ENCODE data around the gene GPR171.

GPR171 gene

DNA sequence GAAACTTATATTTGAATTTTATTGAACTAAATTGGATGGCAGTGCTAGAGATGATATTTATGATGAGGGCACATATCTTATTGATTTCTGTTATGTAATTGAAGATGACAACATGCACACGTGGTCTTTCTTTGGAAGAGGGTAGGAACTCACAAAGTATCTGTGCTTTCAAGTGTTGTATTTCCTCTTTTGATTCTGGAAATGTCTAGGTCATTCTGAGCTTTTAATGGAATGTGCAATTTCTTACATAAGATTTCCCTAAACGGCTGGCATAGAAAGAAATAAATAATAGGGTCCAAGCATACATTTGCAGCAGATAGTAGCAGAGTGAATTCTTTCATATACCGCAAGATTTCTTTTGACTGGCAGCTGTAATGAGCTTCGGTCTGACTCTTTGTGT, 10.1 kb upstream of the GPR171 start:
- no peak for DNase-seq (ENCODE audit: low read depth)

GRCh38 chr3:151210676-151211381, 7.8 kb upstream of the GPR171 start:
- DNase-seq (ENCODE audit: low read depth), result no peak

DNA sequence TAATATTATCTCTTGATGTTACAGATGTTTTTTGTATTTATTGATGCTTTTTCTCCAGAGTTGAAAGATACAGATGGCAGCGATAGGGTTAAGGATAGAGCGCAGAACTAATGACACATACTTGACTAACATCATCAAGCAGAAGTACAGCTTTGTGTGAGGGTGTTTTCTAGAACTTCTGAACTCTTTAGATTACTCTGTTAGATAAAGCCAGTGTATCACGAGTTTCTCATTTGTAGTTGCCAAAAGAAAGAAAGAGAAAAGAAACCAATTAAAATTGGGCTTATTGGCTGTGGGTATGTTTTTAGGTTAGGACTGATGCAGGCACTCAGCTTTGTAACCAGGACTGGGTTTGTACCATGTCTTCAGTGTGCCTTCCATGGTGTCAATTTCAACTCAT, 6.6 kb upstream of the GPR171 start:
- no peak for DNase-seq (ENCODE audit: low read depth)

DNA sequence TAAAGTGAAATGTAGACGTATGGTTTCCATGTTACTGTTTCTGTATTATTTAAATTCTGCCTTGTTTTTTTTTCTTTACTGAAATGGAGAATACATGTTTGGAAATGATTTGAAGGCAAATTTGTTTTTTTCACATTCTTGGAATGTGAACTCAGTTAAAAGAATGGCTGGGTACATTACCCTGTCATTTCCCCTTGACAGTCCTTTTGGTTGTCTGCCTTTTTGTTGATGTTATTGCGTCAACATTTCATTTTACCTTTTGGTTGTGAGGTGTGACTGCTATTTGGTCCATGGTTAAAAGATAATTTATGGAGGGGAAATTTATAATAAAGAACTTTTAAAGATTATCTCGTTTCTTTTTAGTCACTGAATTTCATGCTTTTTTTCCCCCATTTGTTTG, 3.2 kb upstream of the GPR171 start:
- DNase-seq (ENCODE audit: low read depth), result no peak

DNA sequence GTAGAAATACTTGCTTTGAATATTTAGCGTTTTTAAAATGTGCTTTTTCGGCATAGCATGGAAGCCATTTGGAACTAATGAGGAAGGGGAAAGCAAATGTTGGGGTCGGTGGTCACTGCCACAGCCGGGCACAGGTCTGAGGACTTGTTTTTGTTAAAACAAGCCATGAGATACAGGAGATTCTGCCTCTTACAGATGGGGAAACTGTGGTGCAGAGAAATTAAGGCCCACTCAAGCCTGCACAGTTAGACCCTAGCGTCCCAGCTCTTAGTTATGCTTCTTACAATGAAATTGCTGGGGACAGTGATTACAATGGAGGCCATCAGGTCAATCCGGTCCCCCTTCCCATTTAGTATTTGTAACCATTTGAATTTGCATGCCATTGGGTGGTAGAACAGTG, 2.5 kb upstream of the GPR171 start:
- no peak for DNase-seq (ENCODE audit: low read depth)

- DNase-seq (ENCODE audit: low read depth), result no peak
Measured at GRCh38 chr3:151204530-151205402, 1.8 kb upstream of the GPR171 start.

DNA sequence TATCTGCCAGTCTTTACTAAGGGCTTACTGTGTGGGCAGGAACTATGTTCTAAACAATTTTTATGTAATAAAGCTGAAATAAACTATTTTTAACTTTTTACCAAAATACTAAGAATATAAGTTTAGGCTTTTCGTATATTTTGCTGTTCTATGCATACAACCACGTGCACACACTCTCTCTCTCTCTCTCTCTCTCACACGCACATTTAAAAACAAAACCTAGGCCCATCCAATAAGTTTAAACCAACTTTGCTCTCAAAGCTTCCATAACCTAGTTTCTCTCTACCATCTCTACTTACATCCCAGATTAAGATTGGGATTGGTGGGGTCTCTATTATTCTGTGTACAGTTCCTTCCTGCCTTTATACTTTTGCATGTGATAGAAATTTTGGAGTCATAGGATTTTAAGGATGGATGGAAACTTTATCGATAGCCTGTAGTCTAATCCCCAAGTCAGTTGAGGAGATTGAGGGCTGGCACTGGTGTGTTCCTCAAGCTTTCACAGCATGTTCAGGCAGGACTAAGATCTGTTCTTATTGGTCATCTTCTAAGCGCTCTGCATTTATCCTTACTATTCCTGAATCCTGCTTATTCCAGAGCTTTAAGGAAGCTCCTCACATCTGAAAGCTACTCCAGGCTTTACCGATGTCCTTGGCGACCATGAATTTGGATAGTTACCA, 1.8 kb downstream of the GPR171 start:
- DNase-seq (ENCODE audit: low read depth), result no peak

GRCh38 chr3:151200586-151200985, 2.4 kb downstream of the GPR171 start:
- DNase-seq (ENCODE audit: low read depth), result no peak

DNA sequence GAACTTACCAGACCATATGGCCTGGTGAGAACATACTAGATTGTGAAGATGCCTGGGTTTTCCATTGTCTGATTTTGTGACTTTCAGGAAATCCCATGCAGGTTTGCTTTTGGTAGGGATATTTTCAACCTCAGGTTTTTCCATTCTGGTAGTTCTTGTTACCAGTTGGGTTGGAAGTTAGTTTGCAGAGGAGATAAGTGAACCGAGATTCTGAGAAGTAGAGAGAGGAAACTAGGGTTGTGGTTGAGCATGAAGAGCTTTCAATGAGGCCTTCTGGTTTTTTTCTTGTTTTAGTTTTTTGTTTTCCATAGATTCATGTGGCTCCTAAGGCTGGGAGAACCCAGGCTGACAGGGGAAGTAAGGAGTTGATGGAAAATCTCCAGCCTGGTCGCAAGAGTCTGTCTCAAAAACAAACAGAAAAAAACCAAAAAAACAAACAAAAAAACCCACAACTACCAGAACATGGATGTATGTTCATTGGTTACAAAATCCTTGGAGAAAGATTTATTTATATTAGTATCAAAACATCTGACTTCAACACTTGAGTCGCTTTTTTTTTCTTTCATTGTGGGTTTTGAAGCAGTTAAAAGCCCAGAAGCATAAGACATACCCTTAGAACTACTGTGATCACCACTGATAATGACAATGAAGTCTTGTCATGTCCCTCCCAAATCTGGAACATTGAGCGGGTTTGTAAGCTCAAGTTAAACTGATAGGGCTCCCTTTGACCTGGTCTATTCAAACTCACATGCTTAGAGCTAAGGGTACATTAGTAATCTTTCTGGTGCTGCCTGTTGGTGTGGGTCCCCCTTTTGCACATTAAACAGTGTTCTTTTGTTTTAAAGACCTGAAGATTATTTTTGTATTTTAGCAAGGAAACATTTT, 3.2 kb downstream of the GPR171 start:
- no peak for DNase-seq (ENCODE audit: low read depth)

DNA sequence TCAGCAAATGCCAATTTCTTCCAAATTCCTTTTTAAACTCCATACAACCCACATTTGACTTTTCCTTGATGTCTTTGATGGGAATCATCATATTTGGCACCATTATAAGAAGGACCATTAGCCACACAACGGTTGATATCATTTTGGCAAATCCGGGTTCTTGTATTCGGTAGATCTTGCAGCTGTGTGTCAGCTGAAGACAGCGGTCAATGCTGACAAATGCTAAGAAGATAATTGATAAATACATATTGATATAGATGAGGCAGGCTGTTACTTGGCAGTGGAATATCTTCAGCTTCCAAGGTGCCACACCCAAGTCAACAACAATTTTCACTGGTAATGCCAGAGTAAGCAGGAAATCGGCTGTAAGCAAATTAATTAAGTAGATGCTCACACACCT, 4.2 kb downstream of the GPR171 start:
- DNase-seq (ENCODE audit: low read depth), result no peak

GRCh38 chr3:151197981-151198767, 4.8 kb downstream of the GPR171 start:
- no peak for DNase-seq (ENCODE audit: low read depth)

DNA sequence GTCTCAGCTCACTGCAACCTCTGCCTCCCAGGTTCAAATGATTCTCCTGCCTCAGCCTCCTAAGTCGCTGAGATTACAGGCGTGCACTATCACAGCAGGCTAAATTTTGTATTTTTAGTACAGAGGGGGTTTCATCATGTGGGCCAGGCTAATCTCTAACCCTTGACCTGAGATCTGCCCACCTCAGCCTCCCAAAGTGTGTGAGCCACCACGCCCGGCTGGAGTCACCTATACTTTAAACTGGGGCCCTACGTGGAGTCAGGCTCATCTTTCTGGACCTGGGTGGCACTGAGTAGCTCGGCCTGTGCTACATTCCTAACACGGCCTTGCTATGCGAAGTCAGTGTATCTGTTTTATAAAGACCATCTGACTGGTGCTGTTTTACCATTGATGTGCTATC, 5.8 kb downstream of the GPR171 start:
- no peak for DNase-seq (ENCODE audit: low read depth)

DNA sequence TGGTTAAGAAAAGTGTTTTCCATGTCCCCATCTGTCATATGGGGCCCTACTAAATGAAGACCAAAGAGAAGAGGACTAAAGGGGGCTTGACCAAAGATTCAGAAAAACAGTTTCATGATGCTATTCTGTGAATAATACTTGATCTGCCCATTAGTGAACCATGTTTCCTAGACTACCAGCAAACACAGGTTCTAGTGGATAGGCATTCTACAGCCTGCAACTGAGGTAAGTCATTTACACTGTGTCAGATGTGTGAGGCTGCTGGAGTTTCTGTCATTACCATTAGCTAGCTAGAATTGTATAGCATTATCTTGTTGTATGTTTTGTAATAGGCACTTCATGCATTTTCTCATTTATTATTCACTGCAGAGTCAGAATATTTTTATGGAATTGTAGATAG, 6.6 kb downstream of the GPR171 start:
- DNase-seq (ENCODE audit: low read depth), result no peak

DNA sequence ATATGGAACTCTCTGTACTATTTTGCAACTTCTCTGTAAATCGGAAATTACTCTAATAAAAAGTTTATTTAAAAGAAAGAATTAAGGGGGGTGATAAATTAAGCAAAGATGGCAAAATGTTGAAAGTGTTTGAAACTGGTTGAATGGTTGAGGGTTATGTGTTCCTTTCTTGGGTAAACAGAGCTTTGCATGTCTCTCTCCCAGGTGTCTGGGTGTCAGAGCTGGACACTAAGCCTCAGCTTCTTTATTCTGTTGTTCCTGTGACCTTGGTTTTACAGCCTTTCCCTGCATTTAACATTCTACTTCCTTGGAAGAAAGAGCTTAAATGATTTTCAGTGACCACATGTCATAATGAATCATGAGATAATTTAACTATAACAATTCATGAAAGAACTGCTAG, 7.2 kb downstream of the GPR171 start:
- DNase-seq (ENCODE audit: low read depth), result no peak

- DNase-seq (ENCODE audit: low read depth), result no peak
Measured at GRCh38 chr3:151192545-151192944, 10.5 kb downstream of the GPR171 start.

DNA sequence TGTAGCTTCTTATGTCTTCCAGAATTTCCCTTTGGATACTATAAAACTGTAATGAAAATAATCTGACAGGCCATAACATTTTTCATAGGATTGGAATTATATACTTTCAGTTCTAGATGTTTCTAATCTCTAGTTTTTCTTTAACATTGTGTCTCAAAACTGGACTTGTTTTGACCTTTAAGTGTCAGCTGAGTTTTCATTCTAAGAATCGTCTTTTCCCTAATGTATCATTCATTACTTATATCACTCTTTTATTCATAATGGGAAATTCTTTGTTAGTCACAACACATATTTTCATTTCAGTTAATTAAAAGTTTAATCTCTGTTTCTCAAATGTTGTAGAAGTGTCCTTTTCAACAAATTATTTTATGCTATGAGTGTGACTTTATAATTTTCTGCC, 11.9 kb downstream of the GPR171 start:
- DNase-seq (ENCODE audit: low read depth), result no peak

- no peak for DNase-seq (ENCODE audit: low read depth)
Measured at GRCh38 chr3:151183265-151183671, 19.7 kb downstream of the GPR171 start.

DNA sequence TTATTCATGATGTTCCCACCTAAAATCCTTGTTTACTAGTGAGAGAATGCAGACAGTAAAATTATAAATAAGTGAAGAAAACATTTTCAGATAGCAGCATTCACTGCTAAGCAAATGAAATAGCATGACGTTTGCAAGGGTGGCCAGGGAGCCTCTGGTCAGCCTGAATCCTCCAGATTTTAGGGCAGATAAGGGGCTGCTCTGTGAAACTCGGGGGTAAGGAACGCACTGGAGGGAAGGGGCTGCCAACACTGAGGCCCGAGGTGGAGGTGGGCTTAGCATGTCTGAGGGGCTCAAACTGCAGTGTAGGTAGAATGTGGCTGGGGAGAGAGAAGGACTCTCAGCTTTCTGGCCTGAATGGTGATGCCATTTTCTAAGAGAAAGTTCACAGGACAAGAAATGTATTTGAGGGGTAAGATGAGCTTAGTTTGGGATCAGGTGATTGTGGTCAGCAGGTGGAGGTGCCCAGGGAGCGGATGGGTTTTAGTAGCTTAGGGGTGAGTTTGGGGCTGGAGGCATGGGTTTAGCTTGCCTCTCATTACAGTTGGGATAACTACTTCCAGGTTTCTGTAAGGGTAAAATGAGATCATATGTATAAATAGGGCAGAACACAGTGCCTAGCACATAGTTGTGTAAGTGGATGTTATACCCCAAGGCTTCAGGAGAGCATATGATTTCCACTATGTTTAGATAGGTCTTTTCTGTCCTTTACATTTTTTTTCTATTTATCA, 20.5 kb downstream of the GPR171 start:
- DNase-seq (ENCODE audit: low read depth), result no peak

- DNase-seq (ENCODE audit: low read depth), result no peak
Measured at GRCh38 chr3:151178208-151178845, 24.7 kb downstream of the GPR171 start.

GRCh38 chr3:151175952-151176351, 27.1 kb downstream of the GPR171 start:
- no peak for DNase-seq (ENCODE audit: low read depth)
